Prostate gland (tissue), 2 donors: ENCODE data around the gene OBP2B.

Source experiments
- POLR2A ChIP-seq: fragments of 450-650 bp; IDR thresholded peaks from one replicate; pipeline ENCODE4 v1.6.1; 2016; ENCODE audit warnings: antibody characterized with exemption, mild to moderate bottlenecking
- POLR2AphosphoS5 ChIP-seq: sonication (generic); formaldehyde crosslinking; IDR thresholded peaks from one replicate; pipeline ENCODE4 v1.6.1; 2017; ENCODE audit warnings: antibody characterized with exemption
- TF ChIP-seq, protein P1 (sequence below), 4 experiments: fragments of 200-600 bp in 2 of 4; fragments of 450-650 bp in 2 of 4; sonication (generic) in 2 of 4; IDR thresholded peaks; 1 replicate in 3 of 4; 2 replicates in 1 of 4; pipeline ENCODE4 v1.5.1; 2016 to 2019; ENCODE audit warnings: antibody characterized with exemption in 4 of 4, mild to moderate bottlenecking in 2 of 4, moderate library complexity in 2 of 4

DNA sequence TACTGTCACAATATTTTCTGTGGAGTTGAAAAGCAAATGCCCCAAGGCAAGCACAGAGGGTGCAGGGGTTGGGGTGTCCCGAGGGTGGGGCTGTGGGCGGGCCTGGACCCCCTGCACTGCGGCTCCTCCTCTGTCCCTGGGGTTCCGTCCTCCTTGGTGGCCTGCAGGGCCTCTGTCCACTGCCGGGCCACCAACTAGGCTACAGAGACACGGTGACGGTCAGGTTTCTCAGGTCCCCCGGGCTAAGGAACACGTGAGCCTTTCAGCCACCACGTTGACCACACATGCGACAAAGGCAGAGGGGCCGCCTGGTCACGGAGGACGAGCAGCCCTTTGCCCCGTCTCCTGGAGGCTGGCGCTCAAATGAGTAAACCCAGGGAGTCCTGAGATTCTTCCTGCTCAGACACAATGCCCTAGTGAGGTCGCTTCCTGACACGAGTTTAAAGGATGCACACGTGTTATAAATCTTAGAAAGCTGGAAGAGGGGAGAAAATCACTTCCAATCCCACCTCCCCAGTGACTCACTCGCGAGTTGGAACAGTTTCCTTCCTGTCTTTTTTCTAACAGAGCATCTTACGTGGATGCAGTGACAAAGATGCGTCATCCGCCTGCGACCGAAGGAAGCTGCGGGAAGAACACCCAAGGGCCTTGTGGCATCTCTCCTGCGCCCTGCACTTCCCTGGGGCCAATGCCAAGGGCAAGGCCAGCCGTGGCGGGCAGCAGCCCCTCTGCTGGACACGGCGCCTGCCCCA is 24.8 kb upstream of the OBP2B start:
- TF ChIP-seq POLR2A = no peak
- TF ChIP-seq, protein P1, sequence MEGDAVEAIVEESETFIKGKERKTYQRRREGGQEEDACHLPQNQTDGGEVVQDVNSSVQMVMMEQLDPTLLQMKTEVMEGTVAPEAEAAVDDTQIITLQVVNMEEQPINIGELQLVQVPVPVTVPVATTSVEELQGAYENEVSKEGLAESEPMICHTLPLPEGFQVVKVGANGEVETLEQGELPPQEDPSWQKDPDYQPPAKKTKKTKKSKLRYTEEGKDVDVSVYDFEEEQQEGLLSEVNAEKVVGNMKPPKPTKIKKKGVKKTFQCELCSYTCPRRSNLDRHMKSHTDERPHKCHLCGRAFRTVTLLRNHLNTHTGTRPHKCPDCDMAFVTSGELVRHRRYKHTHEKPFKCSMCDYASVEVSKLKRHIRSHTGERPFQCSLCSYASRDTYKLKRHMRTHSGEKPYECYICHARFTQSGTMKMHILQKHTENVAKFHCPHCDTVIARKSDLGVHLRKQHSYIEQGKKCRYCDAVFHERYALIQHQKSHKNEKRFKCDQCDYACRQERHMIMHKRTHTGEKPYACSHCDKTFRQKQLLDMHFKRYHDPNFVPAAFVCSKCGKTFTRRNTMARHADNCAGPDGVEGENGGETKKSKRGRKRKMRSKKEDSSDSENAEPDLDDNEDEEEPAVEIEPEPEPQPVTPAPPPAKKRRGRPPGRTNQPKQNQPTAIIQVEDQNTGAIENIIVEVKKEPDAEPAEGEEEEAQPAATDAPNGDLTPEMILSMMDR (IDR thresholded peaks at IDR 0.05) = no peak
- no peak for TF ChIP-seq POLR2AphosphoS5
